ENCODE measurements around the gene EHBP1.
"Not testable (repeated sequence)": the region's sequence is repeated elsewhere in the genome, so short reads cannot be mapped to it uniquely, and the experiment has no call there.

Gene EHBP1

DNA sequence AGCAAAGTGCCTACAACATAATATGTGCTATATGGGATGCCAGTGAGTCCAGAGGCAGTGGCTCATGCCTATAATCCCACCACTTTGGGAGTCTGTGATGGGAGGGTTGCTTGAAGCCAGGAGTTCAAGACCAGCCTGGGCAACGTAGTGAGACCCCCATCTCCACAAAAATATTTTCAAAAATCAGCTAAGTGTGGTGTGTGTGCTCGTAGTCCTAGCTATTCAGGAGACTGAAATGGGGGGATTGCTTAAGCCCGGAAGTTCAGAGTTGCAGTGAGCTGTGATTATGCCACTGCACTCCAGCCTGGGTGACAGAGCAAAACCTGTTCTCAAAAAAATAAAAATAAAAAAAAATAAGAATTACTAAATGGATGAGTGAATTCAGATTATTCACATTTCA, 368.5 kb downstream of the EHBP1 start:
- DNase-seq (ENCODE audit: low read depth): no peak

DNA sequence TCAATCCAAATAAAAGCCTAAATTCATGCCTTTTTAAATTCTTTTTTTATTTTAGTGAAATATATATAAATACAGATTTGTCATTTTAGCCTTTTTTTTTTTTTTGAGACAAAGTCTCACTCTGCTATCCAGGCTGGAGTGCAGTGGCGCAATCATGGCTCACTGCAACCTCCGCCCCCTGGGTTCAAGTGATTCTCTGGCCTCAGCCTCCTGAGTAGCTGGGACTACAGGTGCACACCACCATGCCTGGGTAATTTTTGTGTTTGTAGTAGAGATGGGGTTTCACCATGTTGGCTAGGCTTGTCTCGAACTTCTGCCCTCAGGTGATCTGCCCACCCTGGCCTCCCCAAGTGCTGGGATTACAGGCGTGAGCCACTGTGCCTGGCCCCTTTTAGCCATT, 368.9 kb downstream of the EHBP1 start:
- DNase-seq (ENCODE audit: low read depth): not testable (repeated sequence)

GRCh38 chr2:63078852-63079606, 373.5 kb downstream of the EHBP1 start:
- DNase-seq (ENCODE audit: low read depth): peak; percentile 17

DNA sequence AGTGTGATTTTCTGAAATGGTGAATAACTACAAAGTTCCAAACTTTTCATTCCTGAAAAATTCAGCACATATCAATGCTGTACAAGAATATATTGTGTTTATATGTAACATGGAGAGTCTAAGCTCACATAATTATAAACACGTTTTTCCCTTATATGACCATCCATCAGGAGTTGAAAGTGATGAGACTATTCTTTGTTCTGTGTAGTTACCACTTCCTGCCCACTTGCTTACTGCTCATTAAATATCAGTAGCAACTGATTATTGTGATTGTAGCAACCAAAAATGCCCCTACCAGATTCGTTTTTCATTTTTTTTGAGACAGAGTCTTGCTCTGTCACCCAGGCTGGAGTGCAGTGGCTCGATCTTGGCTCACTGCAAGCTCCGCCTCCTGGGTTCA, 375.9 kb downstream of the EHBP1 start:
- DNase-seq (ENCODE audit: low read depth): no peak

DNA sequence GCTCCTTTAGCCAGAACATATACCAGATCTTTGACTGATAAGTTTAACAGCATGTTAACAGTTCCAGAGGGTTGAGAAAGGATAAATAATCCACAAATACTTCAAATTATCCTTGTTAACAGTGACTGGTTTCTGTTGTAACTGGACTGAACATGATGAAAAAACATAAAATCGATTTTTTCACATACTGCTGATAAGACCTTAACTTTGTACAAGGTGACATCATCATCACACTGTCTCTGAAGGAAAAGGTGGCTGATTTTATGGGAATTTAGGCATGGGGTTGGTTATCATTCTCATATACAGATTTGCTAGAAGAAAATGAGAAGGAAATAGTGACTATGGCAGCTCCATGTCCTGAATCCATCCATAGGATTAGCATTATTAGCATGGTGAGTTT, 381.2 kb downstream of the EHBP1 start:
- DNase-seq (ENCODE audit: low read depth): no peak

DNA sequence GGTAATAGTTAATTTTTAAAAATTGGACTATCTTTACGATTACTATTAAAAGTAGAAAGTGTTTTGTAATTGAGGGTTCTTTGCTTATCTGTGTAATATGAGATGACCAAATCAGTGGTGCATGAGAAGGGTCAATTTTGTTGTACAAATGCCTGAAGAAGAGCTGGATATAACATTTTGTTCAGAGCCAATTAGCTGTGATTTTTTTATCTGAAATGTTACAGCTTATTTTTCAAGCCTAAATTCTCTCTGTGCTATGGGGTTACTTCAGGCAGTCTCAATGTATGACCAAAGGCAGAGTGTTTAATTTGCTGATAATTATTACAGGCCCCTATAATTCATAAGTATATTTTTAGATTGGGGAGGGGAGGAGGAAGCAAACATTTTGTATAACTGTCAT, 386.9 kb downstream of the EHBP1 start:
- no peak for DNase-seq (ENCODE audit: low read depth)

DNA sequence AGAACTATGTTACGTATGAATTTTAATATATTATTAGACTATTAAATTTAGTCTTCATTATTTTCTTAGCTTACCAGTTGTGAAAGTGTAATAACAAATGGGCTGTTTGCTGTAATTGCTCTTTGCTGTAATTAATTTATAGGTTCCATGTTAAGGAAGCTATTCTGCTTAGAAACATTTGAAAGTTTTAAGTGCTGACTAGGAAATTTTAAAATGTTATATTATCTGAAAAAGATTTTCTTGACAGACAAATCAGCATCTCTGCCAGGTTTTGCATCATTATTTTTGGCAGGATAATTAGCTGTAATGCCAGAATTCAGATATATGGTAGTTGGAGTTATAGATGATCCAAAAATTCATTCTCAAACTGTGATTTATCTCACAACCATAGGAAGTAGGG, 387.3 kb downstream of the EHBP1 start:
- DNase-seq (ENCODE audit: low read depth): no peak

GRCh38 chr2:63093502-63093901, 388.0 kb downstream of the EHBP1 start:
- DNase-seq (ENCODE audit: low read depth): no peak

All from EH (cell line).